Stomach (tissue), 4 donors: ENCODE data around the gene WASF2.

Experiments used
- CTCF ChIP-seq, 7 experiments: fragments of 450-650 bp in 4 of 7; fragments of 200-600 bp in 3 of 7; sonication (generic) in 3 of 7; IDR thresholded peaks; one replicate each; pipeline ENCODE4 v1.5.1; 2016 to 2019; ENCODE audit warnings: antibody characterized with exemption in 7 of 7, control low read depth in 2 of 7, mild to moderate bottlenecking in 1 of 7
- EP300 ChIP-seq: sonication (generic); formaldehyde crosslinking; IDR thresholded peaks from one replicate; pipeline ENCODE4 v1.6.1; 2017; ENCODE audit warnings: antibody characterized with exemption
- POLR2A ChIP-seq, 4 donors: fragments of 450-650 bp; IDR thresholded peaks; one replicate each; pipeline ENCODE4 v1.6.1; 2016; ENCODE audit warnings: antibody characterized with exemption in 4 of 4, control low read depth in 2 of 4, mild to moderate bottlenecking in 1 of 4, moderate library complexity in 1 of 4
- POLR2AphosphoS5 ChIP-seq, 3 donors: sonication (generic); formaldehyde crosslinking; IDR thresholded peaks; one replicate each; pipeline ENCODE4 v1.6.1; 2016; ENCODE audit warnings: antibody characterized with exemption in 3 of 3

GRCh38 chr1:27503844-27504587, 14.0 kb upstream of the WASF2 start:
- no peak for TF ChIP-seq CTCF (IDR thresholded peaks at IDR 0.05)
- no peak for TF ChIP-seq POLR2AphosphoS5 (IDR thresholded peaks at IDR 0.05)
- no peak for TF ChIP-seq POLR2A (IDR thresholded peaks at IDR 0.05)
- TF ChIP-seq EP300 = no peak
